Karpas-422 (cell line): ENCODE results near the gene MCC. TPM values are rescaled to one million over a fixed set of nuclear protein-coding genes. Genes with fewer than 3 reads are reported as not detected.

Experiments
- DNase-seq: peaks from one replicate; pipeline ENCODE4 v3.0.0-alpha.2; 2015
- H2AFZ ChIP-seq: fragments of 200-600 bp; sonication (generic); 2 replicates; pipeline ENCODE4 v1.6.1; 2014; ENCODE audit warnings: antibody characterized with exemption, low read length, mixed read lengths
- H3K27ac ChIP-seq: fragments of 200-600 bp; sonication (generic); 2 replicates; pipeline ENCODE4 v1.5.1; 2014; ENCODE audit warnings: mild to moderate bottlenecking, low read length, moderate library complexity
- H3K27me3 ChIP-seq: fragments of 200-600 bp; sonication (generic); 2 replicates; pipeline ENCODE4 v1.6.1; 2014; ENCODE audit warnings: low read length, mixed read lengths
- H3K36me3 ChIP-seq: fragments of 200-600 bp; sonication (generic); 2 replicates; pipeline ENCODE4 v1.6.1; 2014; ENCODE audit warnings: low read length, mixed read lengths; ENCODE audit not compliant: insufficient read depth
- H3K4me1 ChIP-seq: fragments of 200-600 bp; sonication (generic); 2 replicates; pipeline ENCODE4 v1.6.1; 2014; ENCODE audit warnings: mild to moderate bottlenecking, low read length, mixed read lengths
- H3K4me2 ChIP-seq: fragments of 200-600 bp; sonication (generic); 2 replicates; pipeline ENCODE4 v1.6.1; 2014; ENCODE audit warnings: low read length, low read depth, mild to moderate bottlenecking; ENCODE audit not compliant: poor library complexity, severe bottlenecking
- H3K4me3 ChIP-seq: fragments of 200-600 bp; sonication (generic); 2 replicates; pipeline ENCODE4 v1.5.1; 2014; ENCODE audit warnings: mild to moderate bottlenecking, antibody characterized with exemption, low read length, mixed read lengths
- H3K79me2 ChIP-seq: fragments of 200-600 bp; sonication (generic); 2 replicates; pipeline ENCODE4 v1.6.1; 2014; ENCODE audit warnings: mild to moderate bottlenecking, low read length, mixed read lengths
- H3K9ac ChIP-seq: fragments of 200-600 bp; sonication (generic); 2 replicates; pipeline ENCODE4 v1.6.0; 2014; ENCODE audit warnings: low read length
- H3K9me2 ChIP-seq: fragments of 200-600 bp; sonication (generic), shearing (Covaris generic); replicated peaks from 2 replicates; pipeline ENCODE4 v1.6.0; 2014; ENCODE audit warnings: mild to moderate bottlenecking, low read length, moderate library complexity; ENCODE audit not compliant: insufficient read depth
- H3K9me3 ChIP-seq: fragments of 300-700, 200-600 bp; sonication (generic); 2 replicates; pipeline ENCODE4 v1.6.1; 2014; ENCODE audit warnings: low read length, mixed read lengths
- H4K20me1 ChIP-seq: fragments of 200-600 bp; sonication (generic); 2 replicates; pipeline ENCODE4 v1.6.1; 2014; ENCODE audit warnings: mild to moderate bottlenecking, antibody characterized with exemption, low read length, low read depth; ENCODE audit not compliant: insufficient read depth
- total RNA-seq: library from RNA; depleted of rRNA; stranded (reverse); fragments of >200 nt; shearing (Covaris generic); gene quantifications from 2 replicates; pipeline ENCODE4 v1.2.3, GENCODE V29; 2014; ENCODE audit warnings: low replicate concordance

The MCC gene
- total RNA-seq, 1 experiment from 2014 or later, result 5.5 TPM

DNA sequence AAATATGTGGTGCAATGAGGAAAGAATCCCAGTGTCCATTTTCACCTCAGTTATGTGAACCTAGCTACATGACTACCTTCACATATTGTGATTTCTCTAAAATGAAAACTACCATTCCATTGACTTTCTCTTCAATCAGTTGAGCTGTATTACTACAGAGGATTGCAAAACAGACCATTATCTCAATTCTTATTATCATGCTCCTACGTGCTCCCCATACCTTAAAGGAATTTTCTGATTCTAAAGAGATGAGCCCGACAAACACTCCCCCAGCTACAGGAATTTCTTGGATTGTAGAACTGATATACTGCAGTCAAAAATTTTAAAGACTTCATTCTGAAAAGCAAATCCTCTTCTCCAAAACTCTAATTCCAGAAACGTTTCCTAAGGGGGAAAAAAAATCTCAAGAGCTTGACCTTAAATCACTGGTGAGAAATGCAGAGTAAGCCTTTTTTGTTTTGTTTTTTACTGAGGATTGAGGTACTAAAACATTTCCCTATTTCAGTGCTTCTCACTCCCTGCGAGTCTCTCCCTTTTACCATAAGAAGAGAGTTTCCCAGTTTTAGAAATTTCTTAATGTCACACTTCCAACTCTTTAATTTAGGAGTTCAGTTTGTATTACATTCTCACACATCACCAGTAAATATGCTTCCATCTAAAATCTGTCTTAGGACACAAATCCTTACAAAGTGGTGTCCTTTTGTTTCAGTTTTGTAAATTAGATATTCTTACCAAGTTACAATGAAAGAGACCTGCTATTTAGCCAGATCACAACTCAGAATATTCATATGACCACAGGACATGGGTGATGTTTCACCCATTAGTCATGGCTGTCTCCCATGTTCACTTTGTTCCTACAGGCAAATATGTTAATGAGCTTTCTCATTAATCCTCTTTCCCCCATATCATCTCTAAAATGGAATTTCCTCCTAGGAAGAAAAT is 257.3 kb downstream of the MCC start:
- H3K4me3 ChIP-seq, result no peak overlapping the region
- H3K27ac ChIP-seq, result no peak overlapping the region
- no peaks in the 10 kb centered on the region for H3K36me3 ChIP-seq
- H3K79me2 ChIP-seq, result no peaks in the 10 kb centered on the region
- H4K20me1 ChIP-seq, result no peaks in the 10 kb centered on the region
- H3K27me3 ChIP-seq, result no peaks in the 10 kb centered on the region
- no peaks in the 10 kb centered on the region for H3K9me2 ChIP-seq
- no peaks in the 10 kb centered on the region for H3K9me3 ChIP-seq
- no peak overlapping the region for H3K4me2 ChIP-seq
- H2AFZ ChIP-seq, result no peak overlapping the region
- no peak overlapping the region for H3K9ac ChIP-seq
- no peak for DNase-seq
- no peaks in the 10 kb centered on the region for H3K4me1 ChIP-seq

- Histone ChIP-seq H3K9me2 (no peaks in the 10 kb centered on the region), H4K20me1 (no peaks in the 10 kb centered on the region), H3K27ac (no peak overlapping the region), H3K4me1 (no peaks in the 10 kb centered on the region), H3K9me3 (no peaks in the 10 kb centered on the region), H3K4me2 (no peak overlapping the region), H3K79me2 (no peaks in the 10 kb centered on the region), H3K4me3 (no peak overlapping the region), H3K27me3 (no peaks in the 10 kb centered on the region), H2AFZ (no peak overlapping the region), H3K9ac (no peak overlapping the region), H3K36me3 (no peaks in the 10 kb centered on the region)
- DNase-seq, result no peak
Observed at GRCh38 chr5:113227798-113228197, 260.5 kb downstream of the MCC start.

DNA sequence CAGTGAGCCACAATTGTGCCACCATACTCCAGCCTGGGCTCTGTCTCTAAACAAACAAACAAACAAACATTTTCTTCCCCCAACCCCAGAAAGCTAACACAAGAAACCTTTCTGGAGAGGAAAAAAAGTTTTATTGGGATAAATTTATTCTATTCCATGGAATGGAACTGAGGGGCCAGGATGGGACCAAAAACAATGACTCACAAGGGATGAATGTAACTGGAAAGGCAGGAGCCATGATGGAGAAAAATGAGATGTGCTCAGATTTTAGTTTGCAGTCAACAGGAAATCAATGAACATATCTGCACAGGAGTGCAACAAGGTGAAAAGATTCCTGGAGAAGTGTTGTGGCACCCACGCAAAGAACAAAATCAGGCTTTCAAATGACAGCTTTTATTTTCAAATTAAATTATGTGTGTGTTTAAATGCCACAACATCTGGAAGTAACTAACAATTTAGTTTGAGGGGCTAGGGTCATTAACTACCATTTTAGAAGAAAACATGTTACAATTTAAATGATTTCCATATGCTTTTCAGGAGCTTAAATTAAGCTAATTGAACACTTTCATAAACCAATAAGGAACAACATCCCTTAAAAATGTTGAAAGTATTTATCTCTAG is 262.0 kb downstream of the MCC start:
- no peak overlapping the region for H3K4me2 ChIP-seq
- no peak overlapping the region for H3K9ac ChIP-seq
- no peaks in the 10 kb centered on the region for H3K4me1 ChIP-seq
- H3K27ac ChIP-seq, result no peak overlapping the region
- H3K27me3 ChIP-seq, result no peaks in the 10 kb centered on the region
- no peak overlapping the region for H2AFZ ChIP-seq
- H3K9me3 ChIP-seq, result no peaks in the 10 kb centered on the region
- no peaks in the 10 kb centered on the region for H3K79me2 ChIP-seq
- H3K36me3 ChIP-seq, result no peaks in the 10 kb centered on the region
- no peaks in the 10 kb centered on the region for H4K20me1 ChIP-seq
- H3K4me3 ChIP-seq, result no peak overlapping the region
- DNase-seq, result no peak
- H3K9me2 ChIP-seq, result no peaks in the 10 kb centered on the region

- Histone ChIP-seq H3K79me2 (no peaks in the 10 kb centered on the region), H3K4me2 (no peak overlapping the region), H3K9me2 (no peaks in the 10 kb centered on the region), H4K20me1 (no peaks in the 10 kb centered on the region), H2AFZ (no peak overlapping the region), H3K27ac (no peak overlapping the region), H3K36me3 (no peaks in the 10 kb centered on the region), H3K9me3 (no peaks in the 10 kb centered on the region), H3K4me3 (no peak overlapping the region), H3K4me1 (no peaks in the 10 kb centered on the region), H3K27me3 (no peaks in the 10 kb centered on the region), H3K9ac (no peak overlapping the region)
- no peak for DNase-seq
Observed at GRCh38 chr5:113225259-113225658, 263.0 kb downstream of the MCC start.

GRCh38 chr5:113224605-113225065 is 263.6 kb downstream of the MCC start:
- H3K4me2 ChIP-seq, result no peak overlapping the region
- no peaks in the 10 kb centered on the region for H3K36me3 ChIP-seq
- H3K9me3 ChIP-seq, result no peaks in the 10 kb centered on the region
- H4K20me1 ChIP-seq, result no peaks in the 10 kb centered on the region
- no peak overlapping the region for H3K9ac ChIP-seq
- no peaks in the 10 kb centered on the region for H3K27me3 ChIP-seq
- no peaks in the 10 kb centered on the region for H3K79me2 ChIP-seq
- H3K4me3 ChIP-seq, result no peak overlapping the region
- H3K27ac ChIP-seq, result no peak overlapping the region
- DNase-seq, result no peak
- no peak overlapping the region for H2AFZ ChIP-seq
- H3K9me2 ChIP-seq, result no peaks in the 10 kb centered on the region
- no peaks in the 10 kb centered on the region for H3K4me1 ChIP-seq

- Histone ChIP-seq H3K9ac (no peak overlapping the region), H3K27ac (no peak overlapping the region), H3K27me3 (no peaks in the 10 kb centered on the region), H4K20me1 (no peaks in the 10 kb centered on the region), H3K79me2 (no peaks in the 10 kb centered on the region), H3K36me3 (no peaks in the 10 kb centered on the region), H3K4me2 (no peak overlapping the region), H3K9me2 (no peaks in the 10 kb centered on the region), H2AFZ (no peak overlapping the region), H3K9me3 (no peaks in the 10 kb centered on the region), H3K4me3 (no peak overlapping the region), H3K4me1 (no peaks in the 10 kb centered on the region)
- no peak for DNase-seq
Observed at GRCh38 chr5:113223831-113224604, 264.2 kb downstream of the MCC start.

DNA sequence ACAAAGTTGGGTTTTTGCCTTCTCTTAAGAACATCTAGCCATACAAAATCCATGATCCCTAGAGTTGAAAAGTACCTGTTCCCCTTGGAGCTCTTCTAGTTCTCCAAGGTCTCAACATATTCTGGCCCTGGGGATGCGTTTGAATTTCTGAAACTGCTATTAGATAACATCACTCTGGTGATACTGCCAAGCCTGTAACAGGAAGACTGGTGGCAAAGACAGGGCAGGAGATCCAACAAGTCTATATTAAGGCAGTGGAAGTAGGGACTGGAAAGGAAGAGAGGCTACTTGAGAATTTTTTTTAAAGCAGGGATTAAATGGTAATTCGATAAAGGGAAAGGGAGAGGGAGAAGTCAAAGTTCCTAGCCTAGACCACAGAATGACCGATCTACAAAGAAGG is 264.9 kb downstream of the MCC start:
- DNase-seq, result no peak
- Histone ChIP-seq H3K4me1 (peaks cover 2% of the 10 kb centered on the region), H3K79me2 (no peaks in the 10 kb centered on the region), H3K9me2 (no peaks in the 10 kb centered on the region), H3K27ac (no peak overlapping the region), H3K4me2 (no peak overlapping the region), H3K27me3 (no peaks in the 10 kb centered on the region), H3K9me3 (no peaks in the 10 kb centered on the region), H3K36me3 (no peaks in the 10 kb centered on the region), H2AFZ (no peak overlapping the region), H3K9ac (no peak overlapping the region), H4K20me1 (no peaks in the 10 kb centered on the region), H3K4me3 (no peak overlapping the region)
